ENCODE results near the gene TYMS.
A peak's percentile ranks its signal among the peaks of the same experiment; 100 is the strongest.

The TYMS gene

DNA sequence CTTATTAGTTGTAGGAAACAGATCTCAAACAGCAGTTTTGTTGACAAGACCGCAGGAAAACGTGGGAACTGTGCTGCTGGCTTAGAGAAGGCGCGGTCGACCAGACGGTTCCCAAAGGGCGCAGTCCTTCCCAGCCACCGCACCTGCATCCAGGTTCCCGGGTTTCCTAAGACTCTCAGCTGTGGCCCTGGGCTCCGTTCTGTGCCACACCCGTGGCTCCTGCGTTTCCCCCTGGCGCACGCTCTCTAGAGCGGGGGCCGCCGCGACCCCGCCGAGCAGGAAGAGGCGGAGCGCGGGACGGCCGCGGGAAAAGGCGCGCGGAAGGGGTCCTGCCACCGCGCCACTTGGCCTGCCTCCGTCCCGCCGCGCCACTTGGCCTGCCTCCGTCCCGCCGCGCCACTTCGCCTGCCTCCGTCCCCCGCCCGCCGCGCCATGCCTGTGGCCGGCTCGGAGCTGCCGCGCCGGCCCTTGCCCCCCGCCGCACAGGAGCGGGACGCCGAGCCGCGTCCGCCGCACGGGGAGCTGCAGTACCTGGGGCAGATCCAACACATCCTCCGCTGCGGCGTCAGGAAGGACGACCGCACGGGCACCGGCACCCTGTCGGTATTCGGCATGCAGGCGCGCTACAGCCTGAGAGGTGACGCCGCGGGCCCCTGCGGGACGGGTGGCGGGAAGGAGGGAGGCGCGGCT lies at the start of gene TYMS:
Gene TYMS, plus strand, starts transcription at position 343 of the 690 bp plus-strand sequence. Its CDS starts 90 bp downstream, at position 433.
- DNase-seq (ENCODE audit: low spot score): no peak

DNA sequence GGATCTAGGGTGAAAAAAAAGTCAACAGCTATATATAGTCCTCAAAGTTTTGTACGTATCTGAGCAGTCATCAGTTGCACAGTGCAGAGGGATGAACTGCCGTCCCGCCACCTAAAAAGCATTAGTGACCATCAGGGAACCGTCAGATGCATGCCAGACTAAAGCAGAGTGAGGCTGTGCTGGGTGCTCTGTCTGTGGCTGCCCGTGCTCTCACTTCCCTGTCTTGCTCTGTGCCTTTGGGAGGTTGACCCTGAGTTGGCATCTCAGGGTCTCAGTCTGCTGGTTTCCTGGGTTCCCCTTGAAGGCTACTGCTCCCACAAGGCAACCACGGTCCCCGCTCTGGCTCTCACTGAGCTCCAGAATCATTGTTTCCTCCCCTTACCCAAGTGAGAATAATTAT lies 49.5 kb upstream of the TYMS start:
- no peak for DNase-seq (ENCODE audit: low spot score)

DNA sequence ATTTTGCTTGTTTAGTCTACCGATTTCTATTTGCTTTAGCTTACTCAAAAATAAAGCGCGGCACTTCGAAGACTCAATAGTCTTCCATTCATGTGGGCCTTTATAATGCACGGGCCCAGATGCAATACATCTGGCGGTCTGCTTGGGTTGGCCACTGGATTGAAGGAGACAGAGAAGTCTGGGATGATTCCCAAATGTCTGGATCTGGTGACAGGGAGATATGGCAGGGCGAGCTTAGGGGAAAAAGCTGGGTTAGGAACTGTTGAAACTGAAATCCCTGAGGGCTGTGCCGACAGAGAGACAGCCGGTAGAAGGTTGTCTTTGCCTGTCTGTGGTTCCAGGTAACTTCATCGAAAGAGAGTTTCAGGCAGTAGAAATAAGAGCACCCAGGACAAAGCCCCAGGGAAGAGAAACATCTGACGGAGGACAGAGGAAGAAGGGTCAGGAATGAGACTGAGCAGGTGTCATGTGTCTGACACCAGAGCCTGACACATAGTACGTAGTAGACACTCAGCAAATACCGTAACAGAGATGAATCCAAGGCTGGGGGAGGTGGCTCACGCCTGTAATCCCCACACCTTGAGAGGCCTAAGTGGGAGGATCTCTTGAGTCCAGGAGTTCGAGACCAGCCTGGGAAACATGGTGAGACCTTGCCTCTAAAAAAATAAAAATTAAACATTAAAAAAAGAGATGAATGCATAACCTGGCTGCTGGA lies 47.1 kb upstream of the TYMS start:
- DNase-seq (ENCODE audit: low spot score): no peak

DNA sequence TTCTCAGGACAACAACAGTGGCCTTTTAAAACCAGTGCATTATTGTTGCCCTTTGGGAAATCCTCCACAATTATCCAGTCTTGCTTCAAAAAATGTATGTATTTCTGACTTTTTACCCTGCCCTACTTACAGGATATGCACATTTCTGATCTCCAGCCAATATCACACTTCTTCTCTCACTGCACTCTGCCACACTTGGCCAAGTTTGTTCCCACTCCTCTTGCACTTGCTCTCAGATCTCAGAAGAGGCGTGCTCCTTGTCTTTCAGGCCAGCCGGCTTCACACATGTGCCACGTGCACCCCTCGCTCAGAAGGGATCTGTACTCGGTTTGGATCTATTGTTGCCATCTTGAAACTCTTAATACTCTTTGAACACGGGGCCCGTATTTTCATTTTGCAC lies 45.3 kb upstream of the TYMS start:
- DNase-seq (ENCODE audit: low spot score): no peak

DNA sequence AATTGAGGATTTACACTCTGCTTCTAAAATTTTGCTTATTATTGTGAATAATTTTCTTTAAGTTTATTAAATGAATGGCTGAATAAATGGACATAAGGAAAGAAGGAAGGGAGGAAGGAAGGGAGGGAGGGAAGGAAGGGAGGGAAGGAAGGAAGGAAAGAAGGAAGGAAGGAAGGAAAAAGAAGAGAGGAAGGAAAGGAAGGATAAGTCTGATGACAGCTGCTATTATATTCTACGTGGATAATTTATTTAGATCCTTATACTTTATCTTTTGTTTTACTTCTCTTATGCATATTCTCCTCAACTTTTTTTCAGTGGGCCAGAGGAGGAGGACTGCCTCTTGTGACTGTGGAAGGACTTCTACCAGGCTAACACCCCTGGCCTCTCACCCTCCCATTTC lies 43.3 kb upstream of the TYMS start:
- no peak for DNase-seq (ENCODE audit: low spot score)

DNA sequence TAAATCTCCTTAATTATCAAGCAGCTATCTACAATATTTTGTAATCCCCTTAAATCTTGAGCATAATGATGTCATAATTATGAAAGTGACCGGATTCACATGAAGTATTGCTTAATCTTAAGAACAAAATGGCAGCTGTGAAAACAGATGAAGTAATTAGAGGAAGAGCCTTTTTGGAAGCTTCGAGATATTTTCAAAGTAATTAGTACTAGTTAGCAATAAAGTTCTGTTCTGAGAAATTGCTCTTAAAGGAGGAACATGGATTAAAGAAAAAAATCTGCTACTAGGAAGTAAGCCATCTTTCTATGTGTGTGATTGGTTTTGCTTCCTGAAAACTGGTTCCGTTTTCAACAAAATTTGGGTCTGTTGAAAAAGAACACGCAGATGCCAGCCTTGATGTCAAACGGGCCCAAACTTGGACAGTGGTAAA lies 42.3 kb upstream of the TYMS start:
- no peak for DNase-seq (ENCODE audit: low spot score)

DNA sequence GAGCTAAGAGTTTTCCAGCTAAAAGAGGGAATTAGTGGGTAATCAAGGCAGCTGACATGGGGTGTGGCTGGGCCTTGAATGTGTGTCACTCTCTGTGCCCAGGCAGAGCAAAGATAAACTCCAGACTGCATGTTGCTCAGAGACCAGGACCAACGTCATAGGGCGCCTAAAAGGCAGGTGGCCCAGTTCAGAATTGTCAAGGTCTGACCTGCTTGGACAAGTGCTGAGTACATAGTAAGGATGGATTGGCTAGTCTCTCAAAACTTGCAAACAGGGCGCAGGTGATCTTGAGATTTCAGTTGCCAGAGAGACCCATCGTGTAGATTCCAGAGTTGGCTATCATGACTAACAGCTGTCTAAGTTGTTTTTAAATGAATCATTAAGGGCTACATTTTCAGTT lies 41.7 kb upstream of the TYMS start:
- no peak for DNase-seq (ENCODE audit: low spot score)

DNA sequence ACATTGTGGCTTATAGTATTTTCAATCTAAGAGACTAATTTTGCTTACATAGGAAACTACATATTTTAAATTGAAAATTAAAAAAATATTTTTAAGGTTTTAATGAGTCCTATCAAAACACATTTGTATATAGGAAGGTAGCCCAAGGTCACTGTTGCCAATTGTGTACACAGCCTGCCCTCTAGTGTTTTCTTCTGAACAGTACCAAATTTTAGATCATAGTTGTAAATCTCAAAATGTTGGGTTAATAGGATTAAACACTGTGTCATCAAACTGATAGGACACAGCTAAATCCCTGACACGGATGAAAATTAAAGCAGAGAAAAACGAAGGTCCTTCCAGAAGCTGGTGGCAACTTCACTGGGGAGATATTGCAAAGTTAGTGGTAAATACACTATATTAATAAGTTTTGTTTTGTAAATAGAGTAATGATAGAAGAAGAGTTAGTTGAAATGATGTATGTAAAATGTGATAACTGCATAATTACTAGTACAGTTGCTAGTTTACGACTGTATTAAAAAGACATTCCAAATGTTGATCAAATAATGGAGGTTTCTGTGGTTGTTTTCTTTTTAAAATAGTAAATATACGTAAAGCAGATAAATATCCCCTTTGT lies 41.0 kb upstream of the TYMS start:
- DNase-seq (ENCODE audit: low spot score): peak; percentile 9

DNA sequence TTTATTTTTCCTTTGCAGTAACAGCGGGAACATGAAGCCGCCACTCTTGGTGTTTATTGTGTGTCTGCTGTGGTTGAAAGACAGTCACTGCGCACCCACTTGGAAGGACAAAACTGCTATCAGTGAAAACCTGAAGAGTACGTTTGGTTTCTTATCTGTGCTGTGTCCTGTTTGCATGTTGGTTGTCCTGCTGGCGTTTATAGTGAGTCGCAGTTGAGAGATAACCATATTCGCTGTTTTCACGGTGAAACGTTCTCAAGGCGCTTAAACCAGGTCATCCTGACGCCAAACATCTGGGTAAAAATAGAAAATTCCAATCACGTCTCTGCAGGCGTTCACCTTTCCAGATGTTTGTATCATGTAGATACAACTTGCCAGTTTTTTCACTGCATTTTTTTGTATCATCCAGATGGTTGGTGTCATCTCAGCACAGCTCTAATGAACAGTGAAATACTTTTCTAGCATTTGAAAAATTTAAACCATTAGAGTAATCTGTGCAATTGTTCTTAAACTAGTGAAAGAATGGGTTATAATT lies 39.4 kb upstream of the TYMS start:
- DNase-seq (ENCODE audit: low spot score): no peak

DNA sequence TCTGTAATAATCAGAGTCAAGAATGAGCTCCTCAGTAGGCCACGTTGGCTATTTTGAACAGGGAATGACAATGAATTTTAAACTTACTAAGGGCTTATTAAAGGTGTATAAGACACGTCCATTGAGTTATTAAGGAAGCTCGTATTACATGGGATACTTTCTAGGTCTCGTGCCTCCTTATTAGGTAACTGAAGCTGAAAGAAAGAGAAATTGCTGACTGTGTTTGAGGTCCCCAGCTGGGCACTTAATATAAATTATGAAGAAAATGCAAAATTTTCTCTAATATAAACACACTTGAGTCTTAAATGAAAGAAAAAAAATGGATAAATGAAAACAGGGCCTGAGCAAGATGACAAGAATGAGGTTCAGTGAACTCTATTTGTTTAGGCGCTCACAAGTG lies 38.8 kb upstream of the TYMS start:
- DNase-seq (ENCODE audit: low spot score): no peak

DNA sequence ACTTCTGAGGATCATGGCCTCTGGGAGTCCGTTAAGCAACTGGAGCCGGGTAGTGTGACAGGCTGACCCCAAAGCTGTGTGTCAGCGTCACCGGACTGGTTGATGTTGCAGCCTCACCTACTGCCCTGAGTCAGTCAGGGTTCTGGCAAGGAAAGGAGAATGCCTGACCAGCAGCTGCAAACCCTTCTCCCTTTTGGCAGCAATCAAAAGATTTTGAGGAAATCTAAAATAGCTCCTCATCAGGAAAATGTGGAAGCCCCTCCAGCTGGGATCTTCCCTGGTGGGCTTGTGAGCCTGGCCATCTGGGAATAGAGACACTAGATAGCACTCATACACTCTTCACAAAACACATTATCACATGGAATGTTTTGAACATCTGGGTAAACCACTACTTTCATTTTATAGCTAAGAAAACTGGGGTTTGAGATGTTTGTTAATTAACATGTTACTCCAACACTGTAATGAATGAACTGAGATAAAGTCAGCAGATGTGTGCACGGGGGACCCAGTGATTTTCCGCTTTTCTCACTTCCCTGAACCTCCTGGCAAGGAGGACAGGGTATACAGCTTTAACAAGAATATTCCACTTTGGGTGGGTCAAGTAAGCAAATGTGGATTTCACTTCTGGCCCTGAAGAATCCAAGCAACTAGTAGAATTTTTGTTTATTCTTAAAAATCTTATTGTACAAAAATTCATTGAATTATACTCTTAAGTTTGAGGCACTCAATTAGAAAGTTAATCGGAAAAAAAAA lies 36.0 kb upstream of the TYMS start:
- no peak for DNase-seq (ENCODE audit: low spot score)

DNA sequence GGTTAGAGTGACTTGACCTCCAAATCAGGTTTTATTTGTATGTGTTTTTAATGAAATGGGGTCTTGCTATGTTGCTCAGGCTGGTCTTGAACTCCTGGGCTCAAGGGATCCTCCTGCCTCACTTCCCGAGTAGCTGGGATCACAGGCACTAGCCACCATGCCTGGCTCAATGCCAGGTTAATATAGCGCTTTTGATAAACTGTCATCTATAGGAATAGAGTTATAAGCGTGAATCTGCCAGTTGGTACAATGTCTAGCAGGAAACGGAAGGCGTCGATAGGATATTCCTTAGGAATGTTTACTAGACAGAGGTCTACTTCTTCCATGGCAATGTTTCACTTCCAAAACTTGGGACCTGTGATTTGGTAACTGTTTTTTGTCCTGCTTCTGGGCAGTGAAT lies 35.2 kb upstream of the TYMS start:
- DNase-seq (ENCODE audit: low spot score): no peak

DNA sequence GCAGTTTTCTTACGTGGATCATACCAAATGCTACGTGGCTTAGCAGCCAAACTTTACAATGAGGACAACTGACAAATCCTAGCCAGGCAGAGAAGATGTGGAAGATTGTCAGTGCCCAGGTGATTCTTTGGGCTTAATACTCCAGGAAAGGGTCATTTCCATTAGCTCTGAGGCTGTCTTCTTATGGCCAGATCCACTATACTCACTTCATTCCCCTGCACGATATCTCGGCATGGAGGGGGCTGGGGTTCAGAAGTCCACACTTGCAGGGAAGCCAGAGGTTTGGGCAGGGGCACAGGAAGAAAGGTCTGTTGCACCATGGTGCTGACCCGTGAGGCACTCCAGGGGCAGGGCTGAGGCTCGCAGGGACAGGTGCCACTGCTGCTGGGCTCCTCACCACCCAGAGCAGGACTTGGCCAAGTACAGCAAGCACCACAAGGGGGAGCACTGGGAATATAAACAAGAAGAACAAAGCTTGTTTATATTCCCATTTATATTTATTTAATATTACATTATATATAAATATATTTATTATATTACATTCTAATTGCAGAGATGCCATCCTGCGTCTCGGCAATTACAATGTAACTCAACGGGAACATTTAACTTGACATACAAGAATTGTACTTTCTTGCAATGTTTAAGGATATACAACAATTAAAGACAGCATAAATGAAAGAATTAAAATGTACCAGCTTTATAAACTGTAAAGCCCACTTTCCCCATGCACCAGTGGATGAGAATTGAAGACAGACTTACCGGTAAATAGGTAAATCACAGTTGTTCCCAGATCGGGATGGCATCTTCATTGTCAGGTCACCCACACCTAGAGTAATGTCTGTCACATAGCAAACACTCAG lies 33.5 kb upstream of the TYMS start:
- peak; percentile 39 for DNase-seq (ENCODE audit: low spot score)

DNA sequence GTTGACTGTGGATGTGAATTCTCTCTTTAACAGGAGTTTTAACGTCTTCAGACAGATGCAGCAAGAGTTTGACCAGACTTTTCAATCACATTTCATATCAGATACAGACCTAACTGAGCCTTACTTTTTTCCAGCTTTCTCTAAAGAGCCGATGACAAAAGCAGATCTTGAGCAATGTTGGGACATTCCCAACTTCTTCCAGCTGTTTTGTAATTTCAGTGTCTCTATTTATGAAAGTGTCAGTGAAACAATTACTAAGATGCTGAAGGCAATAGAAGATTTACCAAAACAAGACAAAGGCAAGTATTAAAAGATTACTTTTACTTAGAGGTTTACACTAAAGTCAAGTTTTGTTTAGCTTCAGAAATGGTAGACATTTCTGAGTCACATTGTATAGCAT lies 30.2 kb upstream of the TYMS start:
- no peak for DNase-seq (ENCODE audit: low spot score)

DNA sequence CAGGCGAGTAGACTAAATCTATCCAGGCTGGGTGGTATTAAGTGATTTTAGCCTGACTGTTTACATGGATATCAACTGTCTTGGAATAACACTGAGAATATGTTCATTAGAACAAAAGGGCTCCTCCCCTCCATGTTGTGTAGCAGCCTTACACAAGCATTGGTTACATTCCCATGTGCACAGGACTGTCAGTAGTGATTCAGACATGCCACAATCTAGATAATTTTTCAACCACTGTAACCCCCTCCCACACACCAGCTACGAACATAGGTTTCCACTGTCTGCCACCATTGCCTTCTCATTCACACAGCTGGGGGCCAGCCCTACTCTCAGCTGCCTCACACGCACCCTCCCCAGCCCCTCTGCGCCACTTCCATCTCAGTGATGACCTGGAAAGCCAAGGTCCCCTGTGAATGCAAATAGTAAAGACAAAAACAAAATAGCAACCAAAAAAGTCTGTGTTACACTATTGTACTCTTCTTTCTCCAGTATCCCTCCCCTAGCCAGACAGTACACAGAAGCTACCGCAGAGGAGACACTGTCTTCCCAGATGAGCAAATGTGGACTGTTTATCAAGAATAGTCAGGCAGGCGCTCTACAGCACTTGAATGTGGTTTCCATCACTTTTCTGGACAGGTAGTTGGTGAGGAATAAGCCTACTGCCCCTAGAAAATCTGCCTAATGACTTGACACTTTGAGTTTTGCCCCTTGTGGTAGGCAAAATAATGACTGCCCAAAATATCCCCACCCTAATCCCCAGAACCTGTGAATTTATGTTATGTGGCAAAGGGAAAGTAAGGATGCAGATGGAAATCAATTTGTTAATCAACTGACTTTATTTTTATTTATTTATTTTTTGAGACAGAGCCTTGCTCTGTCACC lies 27.9 kb upstream of the TYMS start:
- DNase-seq (ENCODE audit: low spot score): no peak

DNA sequence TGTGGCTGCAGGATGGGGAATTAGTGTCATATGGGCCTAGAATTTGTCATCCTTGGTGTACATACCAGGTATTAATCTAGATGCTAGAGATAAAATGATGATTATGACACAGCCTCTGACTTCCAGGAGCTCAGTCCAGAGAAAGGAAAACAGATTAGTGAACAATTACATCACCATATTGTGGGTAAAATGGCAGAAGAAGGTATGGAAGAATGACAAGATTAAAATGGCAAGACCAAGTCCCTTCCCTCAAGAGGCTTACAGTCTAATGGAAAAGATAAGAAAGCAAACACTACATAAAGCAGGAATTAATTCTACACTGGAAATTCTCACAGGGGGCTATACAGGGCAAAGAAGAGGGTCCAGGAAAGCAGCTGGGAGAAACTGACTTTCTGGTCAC lies 25.9 kb upstream of the TYMS start:
- DNase-seq (ENCODE audit: low spot score): no peak

DNA sequence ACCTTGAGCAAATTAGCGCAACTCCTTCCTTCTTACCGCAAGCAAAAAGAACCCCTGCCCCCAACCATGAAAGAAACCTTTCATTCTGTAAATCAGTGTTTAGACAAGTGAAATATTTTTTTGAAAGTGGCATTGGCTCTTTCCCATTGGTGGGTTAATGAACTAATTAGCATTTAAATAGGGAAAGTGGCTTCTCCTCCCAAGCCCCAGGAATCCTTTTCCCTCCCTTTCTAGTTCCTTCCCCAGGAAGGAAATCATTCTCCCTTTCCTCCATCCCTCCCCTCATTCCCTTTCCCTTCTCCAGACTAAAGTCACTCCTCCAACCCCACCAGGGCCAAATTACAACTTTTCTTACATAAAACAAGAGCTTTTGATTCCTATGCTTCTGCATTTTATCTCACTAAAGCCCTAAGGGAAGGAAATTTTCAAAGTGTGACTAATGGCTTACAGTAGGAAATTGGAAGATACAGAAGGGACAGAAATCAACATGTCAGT lies 22.9 kb upstream of the TYMS start:
- DNase-seq (ENCODE audit: low spot score): no peak

DNA sequence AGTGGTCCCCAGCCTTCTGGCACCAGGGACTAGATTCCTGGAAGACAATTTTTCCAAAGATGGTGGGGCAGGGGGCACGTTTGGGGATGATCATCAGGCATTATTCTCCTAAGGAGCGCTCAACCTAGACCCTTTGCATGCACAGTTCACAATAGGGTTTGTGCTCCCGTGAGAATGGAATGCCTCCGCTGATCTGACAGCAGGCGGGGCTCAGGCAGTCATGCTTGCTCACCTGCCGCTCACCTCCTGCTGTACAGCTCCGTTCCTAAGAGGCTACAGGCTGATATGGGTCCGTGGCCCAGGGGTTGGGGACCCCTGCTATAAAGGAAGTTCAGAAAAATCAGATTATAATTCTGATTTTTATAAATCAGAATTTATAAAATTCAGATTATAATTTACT lies 22.3 kb upstream of the TYMS start:
- no peak for DNase-seq (ENCODE audit: low spot score)

DNA sequence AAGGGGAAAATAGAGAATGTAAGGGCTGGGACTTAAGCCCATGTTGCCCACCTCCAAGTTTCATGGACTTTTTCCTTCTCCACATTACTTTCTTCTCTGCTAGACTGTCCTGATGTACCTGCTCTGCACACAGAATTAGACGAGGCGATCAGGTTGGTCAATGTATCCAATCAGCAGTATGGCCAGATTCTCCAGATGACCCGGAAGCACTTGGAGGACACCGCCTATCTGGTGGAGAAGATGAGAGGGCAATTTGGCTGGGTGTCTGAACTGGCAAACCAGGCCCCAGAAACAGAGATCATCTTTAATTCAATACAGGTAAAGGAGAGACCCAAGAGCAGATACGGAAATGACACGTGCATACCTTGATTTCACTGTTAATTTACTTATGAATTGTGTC lies 16.2 kb upstream of the TYMS start:
- DNase-seq (ENCODE audit: low spot score): no peak

DNA sequence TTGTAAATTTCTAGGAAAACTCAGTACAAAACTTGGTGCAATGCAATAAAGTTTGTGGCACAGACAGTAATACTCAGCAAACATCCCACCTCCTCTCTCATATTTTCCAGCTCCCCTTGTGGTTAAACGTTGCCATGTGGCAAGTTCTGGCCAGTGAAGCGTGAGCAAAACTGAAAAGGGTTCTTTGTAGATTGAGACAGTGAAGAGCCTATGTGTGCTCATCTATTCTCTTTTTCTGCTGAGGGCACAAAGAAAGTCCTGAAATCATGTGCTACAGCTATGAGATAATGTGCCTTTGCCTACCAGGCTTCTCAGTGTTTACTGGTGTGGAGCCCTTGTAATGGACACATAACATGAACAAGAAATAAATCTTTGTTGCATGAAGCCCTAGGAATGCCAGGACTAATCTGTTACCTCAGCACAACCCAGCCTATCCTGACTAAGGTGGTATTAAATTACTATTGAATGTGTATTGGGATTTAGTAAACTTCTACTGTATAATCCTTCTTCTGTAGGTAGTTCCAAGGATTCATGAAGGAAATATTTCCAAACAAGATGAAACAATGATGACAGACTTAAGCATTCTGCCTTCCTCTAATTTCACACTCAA lies 13.0 kb upstream of the TYMS start:
- DNase-seq (ENCODE audit: low spot score): no peak
